ENCODE measurements around the gene VPS13A.

DNA sequence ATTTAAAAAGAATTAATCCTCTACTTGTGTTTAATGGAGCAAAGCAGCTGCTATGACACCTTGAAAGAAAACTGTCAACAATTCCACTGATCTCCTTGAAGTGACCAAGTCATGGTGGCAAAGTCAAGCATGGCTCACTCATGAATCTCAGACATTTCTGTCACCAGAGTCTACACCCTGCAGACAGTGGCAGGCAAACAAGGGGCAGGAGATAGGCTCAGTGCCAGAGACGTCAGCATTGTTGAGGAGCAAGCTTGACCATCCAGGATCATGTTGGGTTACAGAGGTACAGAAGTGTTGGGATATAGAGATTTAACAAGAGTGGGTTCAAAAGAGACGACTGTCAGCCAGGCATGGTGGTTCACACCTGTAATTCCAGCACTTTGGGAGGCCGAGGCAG is 16.1 kb upstream of the VPS13A start:
- TF ChIP-seq, protein P1, sequence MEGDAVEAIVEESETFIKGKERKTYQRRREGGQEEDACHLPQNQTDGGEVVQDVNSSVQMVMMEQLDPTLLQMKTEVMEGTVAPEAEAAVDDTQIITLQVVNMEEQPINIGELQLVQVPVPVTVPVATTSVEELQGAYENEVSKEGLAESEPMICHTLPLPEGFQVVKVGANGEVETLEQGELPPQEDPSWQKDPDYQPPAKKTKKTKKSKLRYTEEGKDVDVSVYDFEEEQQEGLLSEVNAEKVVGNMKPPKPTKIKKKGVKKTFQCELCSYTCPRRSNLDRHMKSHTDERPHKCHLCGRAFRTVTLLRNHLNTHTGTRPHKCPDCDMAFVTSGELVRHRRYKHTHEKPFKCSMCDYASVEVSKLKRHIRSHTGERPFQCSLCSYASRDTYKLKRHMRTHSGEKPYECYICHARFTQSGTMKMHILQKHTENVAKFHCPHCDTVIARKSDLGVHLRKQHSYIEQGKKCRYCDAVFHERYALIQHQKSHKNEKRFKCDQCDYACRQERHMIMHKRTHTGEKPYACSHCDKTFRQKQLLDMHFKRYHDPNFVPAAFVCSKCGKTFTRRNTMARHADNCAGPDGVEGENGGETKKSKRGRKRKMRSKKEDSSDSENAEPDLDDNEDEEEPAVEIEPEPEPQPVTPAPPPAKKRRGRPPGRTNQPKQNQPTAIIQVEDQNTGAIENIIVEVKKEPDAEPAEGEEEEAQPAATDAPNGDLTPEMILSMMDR (IDR thresholded peaks at IDR 0.05) = no peak
- no peak for TF ChIP-seq POLR2A (IDR thresholded peaks at IDR 0.05)

All from thyroid gland (tissue), 4 donors.